IMR-90 (cell line): ENCODE data around the gene ZNF200. TPM values are rescaled to one million over a fixed set of nuclear protein-coding genes. Genes with fewer than 3 reads are reported as not detected.

Source experiments
- ATAC-seq: fragments of 200-7000 bp; cut with Tn5 transposase; 2 replicates; pipeline ENCODE4 v1.9.1; 2020; ENCODE audit warnings: low read depth, mild to moderate bottlenecking, moderate library complexity
- BruUV-seq: library from RNA; stranded (reverse); fragments of 400-500 nt; replicated peaks from 2 replicates; lab custom pipeline; 2021; lab: Mats Ljungman, UMichigan
- CTCF ChIA-PET: fragments of 300-600 bp; formaldehyde crosslinking; extraction: SDS; loops from one replicate; lab custom pipeline; 2021; ENCODE audit warnings: antibody characterized with exemption; lab: Yijun Ruan, JAX
- POLR2A ChIA-PET: fragments of 300-600 bp; sonication (Branson Sonifier 250); formaldehyde crosslinking; loops from one replicate; lab custom pipeline; 2022; ENCODE audit warnings: antibody characterized with exemption; ENCODE audit not compliant: unreplicated experiment; lab: Charles Lee
- DNase-seq: peaks from one replicate; pipeline ENCODE4 v3.0.0; 2013
- H2AFZ ChIP-seq: replicated peaks from 2 replicates; pipeline ENCODE3; 2013; ENCODE audit warnings: low read length, mild to moderate bottlenecking; ENCODE audit not compliant: poor library complexity
- H2AK5ac ChIP-seq: 2 replicates; pipeline ENCODE4 v1.6.1; 2013; ENCODE audit warnings: low read depth, low read length, inconsistent platforms
- H2AK9ac ChIP-seq: replicated peaks from 2 replicates; pipeline ENCODE3; 2013; ENCODE audit warnings: mild to moderate bottlenecking, low read depth, low read length, moderate library complexity; ENCODE audit not compliant: poor library complexity
- H2BK120ac ChIP-seq: 2 replicates; pipeline ENCODE4 v1.6.1; 2013; ENCODE audit warnings: low read depth, low read length, inconsistent platforms
- H2BK15ac ChIP-seq: 3 replicates; pipeline ENCODE4 v1.6.1; 2013; ENCODE audit warnings: low read depth, low read length, inconsistent platforms
- H2BK20ac ChIP-seq: 2 replicates; pipeline ENCODE4 v1.6.1; 2013; ENCODE audit warnings: low read depth, mild to moderate bottlenecking, inconsistent platforms, low read length, moderate library complexity
- H2BK5ac ChIP-seq: 2 replicates; pipeline ENCODE4 v1.6.1; 2013; ENCODE audit warnings: mild to moderate bottlenecking, low read depth, low read length, inconsistent platforms; ENCODE audit not compliant: poor library complexity, severe bottlenecking
- H3K14ac ChIP-seq: replicated peaks from 2 replicates; pipeline ENCODE4 v1.6.1; 2013; ENCODE audit warnings: low read depth, low read length, inconsistent platforms
- H3K18ac ChIP-seq: 2 replicates; pipeline ENCODE4 v1.6.1; 2013; ENCODE audit warnings: low read depth, low read length, control low read depth
- H3K23ac ChIP-seq: 2 replicates; pipeline ENCODE4 v1.6.1; 2013; ENCODE audit warnings: low read depth, low read length, inconsistent platforms
- H3K27ac ChIP-seq: 2 replicates; pipeline ENCODE4 v1.5.1; 2013; ENCODE audit warnings: mild to moderate bottlenecking, control low read depth, low read length; ENCODE audit not compliant: insufficient read depth
- H3K27me3 ChIP-seq: 2 replicates; pipeline ENCODE4 v1.6.1; 2013; ENCODE audit warnings: low read length; ENCODE audit not compliant: control insufficient read depth, insufficient read depth
- H3K36me3 ChIP-seq: 2 replicates; pipeline ENCODE4 v1.6.1; 2013; ENCODE audit warnings: low read length, mixed read lengths; ENCODE audit not compliant: control insufficient read depth, insufficient read depth
- H3K4ac ChIP-seq: 2 replicates; pipeline ENCODE4 v1.6.1; 2013; ENCODE audit warnings: low read depth, low read length, inconsistent platforms
- H3K4me1 ChIP-seq: 2 replicates; pipeline ENCODE4 v1.6.1; 2013; ENCODE audit warnings: low read length, mixed read lengths; ENCODE audit not compliant: control insufficient read depth, insufficient read depth
- H3K4me2 ChIP-seq: 2 replicates; pipeline ENCODE4 v1.6.1; 2013; ENCODE audit warnings: low read depth, mild to moderate bottlenecking, control low read depth, low read length, moderate library complexity
- H3K4me3 ChIP-seq: 2 replicates; pipeline ENCODE4 v1.5.1; 2013; ENCODE audit warnings: low read depth, mild to moderate bottlenecking, control low read depth, low read length, moderate library complexity; ENCODE audit not compliant: insufficient read depth
- H3K56ac ChIP-seq: 2 replicates; pipeline ENCODE4 v1.6.1; 2013; ENCODE audit warnings: low read length, inconsistent platforms; ENCODE audit not compliant: insufficient read depth; ENCODE audit errors: extremely low read depth
- H3K79me1 ChIP-seq, 2 experiments: 2 replicates each; pipeline ENCODE4 v1.6.1; 2013; ENCODE audit warnings: low read length in 2 of 2, inconsistent platforms in 1 of 2, low read depth in 1 of 2
- H3K9ac ChIP-seq: 2 replicates; pipeline ENCODE4 v1.6.1; 2013; ENCODE audit warnings: low read depth, low read length, control low read depth
- H3K9me1 ChIP-seq: 2 replicates; pipeline ENCODE4 v1.6.1; 2013; ENCODE audit warnings: low read length, inconsistent platforms; ENCODE audit not compliant: insufficient read depth
- H3K9me3 ChIP-seq: 2 replicates; pipeline ENCODE4 v1.6.1; 2013; ENCODE audit warnings: low read length; ENCODE audit not compliant: control insufficient read depth, insufficient read depth
- H4K20me1 ChIP-seq: 2 replicates; pipeline ENCODE4 v1.6.1; 2013; ENCODE audit warnings: low read length, inconsistent platforms; ENCODE audit not compliant: insufficient read depth
- H4K5ac ChIP-seq: 2 replicates; pipeline ENCODE4 v1.6.1; 2013; ENCODE audit warnings: mild to moderate bottlenecking, low read depth, low read length, control low read depth
- H4K8ac ChIP-seq, 2 experiments: 2 replicates each; pipeline ENCODE4 v1.6.1; 2013; ENCODE audit warnings: low read depth in 2 of 2, low read length in 2 of 2, control low read depth in 1 of 2, inconsistent platforms in 1 of 2
- H4K91ac ChIP-seq: 2 replicates; pipeline ENCODE4 v1.6.1; 2013; ENCODE audit warnings: low read depth, low read length, inconsistent platforms; ENCODE audit not compliant: insufficient read depth
- BHLHE40 ChIP-seq: fragments of 150-350 bp; IDR thresholded peaks from 2 replicates; pipeline ENCODE4 v1.6.1; 2016; ENCODE audit warnings: mild to moderate bottlenecking, low read depth, low read length
- CEBPB ChIP-seq: IDR thresholded peaks from 2 replicates; pipeline ENCODE4 v1.6.1; 2012; ENCODE audit warnings: low read depth, low read length, improper control_type of control experiment
- CHD1 ChIP-seq: IDR thresholded peaks from 2 replicates; pipeline ENCODE4 v1.6.1; 2012; ENCODE audit warnings: low read depth, low read length, improper control_type of control experiment
- FOS ChIP-seq: fragments of 150-350 bp; IDR thresholded peaks from 2 replicates; pipeline ENCODE4 v1.6.1; 2016; ENCODE audit warnings: low read depth, low read length
- MAFK ChIP-seq: IDR thresholded peaks from 2 replicates; pipeline ENCODE4 v1.6.1; 2012; ENCODE audit warnings: low read depth, low read length, improper control_type of control experiment
- MAZ ChIP-seq: IDR thresholded peaks from 2 replicates; pipeline ENCODE4 v1.6.1; 2012; ENCODE audit warnings: low read depth, mild to moderate bottlenecking, low read length, improper control_type of control experiment, moderate library complexity, borderline replicate concordance
- WGBS, 2 experiments: methylation state at CpG; one replicate each; pipeline versions ENCODE4 v1.1.5 to v1.1.7; 2013; ENCODE audit warnings: missing lambda C conversion rate in 2 of 2; ENCODE audit not compliant: insufficient read length in 1 of 2; ENCODE audit errors: extremely low coverage in 2 of 2; 5-methylcytosine and 5-hydroxymethylcytosine counted together
- dilution Hi-C: fragments of 300-500 bp; cut with HindIII; formaldehyde crosslinking; loops from one replicate; pipeline ENCODE4 v1.14.3; 2018; ENCODE audit warnings: low sequenced_read_pairs; ENCODE audit not compliant: unreplicated experiment
- in situ Hi-C: fragments of 300-500 bp; cut with MboI; formaldehyde crosslinking; loops from 3 replicates; pipeline ENCODE4 v1.14.3; 2019; ENCODE audit warnings: low sequenced_read_pairs, inconsistent platforms, mixed read lengths
- intact Hi-C: fragments of 100-400 bp; cut with micrococcal nuclease; formaldehyde crosslinking; loops from 2 replicates; pipeline ENCODE4 v1.10.0; 2022
- polyA plus RNA-seq, 3 experiments: library from polyadenylated mRNA; depleted of rRNA; stranded (reverse); fragments of >200 nt; gene quantifications; 2 replicates each; pipeline ENCODE4 v1.2.3, GENCODE V29; 2012; ENCODE audit warnings: low replicate concordance in 1 of 3
- total RNA-seq: library from RNA; depleted of rRNA; stranded (reverse); fragments of >200 nt; gene quantifications from 2 replicates; pipeline ENCODE4 v1.2.3, GENCODE V29; 2012

Gene ZNF200
- total and polyA plus RNA-seq, 2 of the 4 experiments (the other 2 are of a cell fraction): 3.7 to 7.5 TPM

- H2BK20ac ChIP-seq: no peak overlapping the region
- H3K9me1 ChIP-seq: 0 out of 2 replicates have a peak, but pooled peaks cover 2% of the 10 kb centered on the region
- no peak overlapping the region for H4K8ac ChIP-seq
- WGBS, 2 experiments: 40% methylated on average over 1 of the region's 21 CpGs; no CpG with 5 or more reads in 1 of the 2 experiments
- H3K23ac ChIP-seq: no peak overlapping the region
- no peaks in the 10 kb centered on the region for H3K9me3 ChIP-seq
- POLR2A ChIA-PET: no interaction called here
- H2BK15ac ChIP-seq: no peak overlapping the region
- BruUV-seq: no TSS peak
- no peak for DNase-seq
- no peaks in the 10 kb centered on the region for H3K36me3 ChIP-seq
- no peaks in the 10 kb centered on the region; the same call in 1 of the 2 replicates for H4K20me1 ChIP-seq
- CTCF ChIA-PET: no interaction called here
- no peak overlapping the region for H2BK120ac ChIP-seq
- H2AK5ac ChIP-seq: no peak overlapping the region
- no peak overlapping the region for H3K56ac ChIP-seq
- H3K4me2 ChIP-seq: no peak overlapping the region
- no peak overlapping the region for H2BK5ac ChIP-seq
- no peak for ATAC-seq
- H3K14ac ChIP-seq: no peak overlapping the region
- H3K79me1 ChIP-seq: no peaks in the 10 kb centered on the region
- no peak overlapping the region for H3K4ac ChIP-seq
- no peak overlapping the region for H3K9ac ChIP-seq
- H4K91ac ChIP-seq: no peak overlapping the region
- H2AK9ac ChIP-seq: no peak overlapping the region
- in situ Hi-C loops: no loop called here
- no peak overlapping the region for H3K18ac ChIP-seq
- no peak overlapping the region for H3K27ac ChIP-seq
- no peak overlapping the region for H2AFZ ChIP-seq
- dilution Hi-C loops: no loop called here
- intact Hi-C loops: no loop called here
- H3K4me3 ChIP-seq: no peak overlapping the region
- peaks cover 32% of the 10 kb centered on the region for H3K27me3 ChIP-seq
- H4K5ac ChIP-seq: no peak overlapping the region
- TF ChIP-seq CHD1: no peak
- TF ChIP-seq BHLHE40: no peak
- peak; percentile 43; the same call in 1 of the 2 replicates for TF ChIP-seq FOS
- no peak for TF ChIP-seq CEBPB
- no peak for TF ChIP-seq MAFK
- TF ChIP-seq MAZ: no peak
- H3K4me1 ChIP-seq: no peaks in the 10 kb centered on the region; the same call in 1 of the 2 replicates
Observed at GRCh38 chr16:3180445-3180878, 54.5 kb downstream of the ZNF200 start.
